ENCODE results near the gene ADAM12. TPM values are rescaled to one million over a fixed set of nuclear protein-coding genes. Genes with fewer than 3 reads are reported as not detected.

ADAM12 gene
- total RNA-seq, 2 donors from 2014 or later, result 15.2 to 36.6 TPM

DNA sequence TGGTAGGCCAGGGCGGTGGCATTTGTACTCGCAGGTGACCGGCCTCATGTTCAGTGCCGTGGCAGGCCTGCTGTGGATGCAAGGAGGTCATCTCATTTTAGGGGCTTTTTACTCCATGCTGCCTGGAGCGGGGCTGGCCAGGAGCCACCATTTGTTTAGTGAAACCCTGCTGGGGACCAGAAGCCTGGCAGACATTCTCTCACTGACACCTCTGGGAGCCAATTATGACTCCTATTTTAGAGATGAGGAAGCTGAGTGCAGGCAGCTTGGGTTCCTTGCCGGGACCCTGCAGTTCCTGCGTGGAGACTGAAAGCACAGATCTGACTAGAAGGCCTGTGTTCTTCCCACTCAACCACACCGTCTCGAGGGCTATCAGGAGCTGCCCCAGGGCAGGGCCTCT lies 305.3 kb downstream of the ADAM12 start:
- ATAC-seq (no peak), DNase-seq (no peak)
- H3K9me3 ChIP-seq (ENCODE audit: control insufficient read depth, low read length, poor library complexity, severe bottlenecking), result no peaks in the 10 kb centered on the region
- H3K27ac Mint-ChIP-seq, result no peak overlapping the region
- H3K4me3 Mint-ChIP-seq, result no peak overlapping the region
- H3K4me1 Mint-ChIP-seq, result no peaks in the 10 kb centered on the region
- H3K27me3 Mint-ChIP-seq, result no peaks in the 10 kb centered on the region
- H3K36me3 Mint-ChIP-seq (ENCODE audit: low read depth), result no peaks in the 10 kb centered on the region

DNA sequence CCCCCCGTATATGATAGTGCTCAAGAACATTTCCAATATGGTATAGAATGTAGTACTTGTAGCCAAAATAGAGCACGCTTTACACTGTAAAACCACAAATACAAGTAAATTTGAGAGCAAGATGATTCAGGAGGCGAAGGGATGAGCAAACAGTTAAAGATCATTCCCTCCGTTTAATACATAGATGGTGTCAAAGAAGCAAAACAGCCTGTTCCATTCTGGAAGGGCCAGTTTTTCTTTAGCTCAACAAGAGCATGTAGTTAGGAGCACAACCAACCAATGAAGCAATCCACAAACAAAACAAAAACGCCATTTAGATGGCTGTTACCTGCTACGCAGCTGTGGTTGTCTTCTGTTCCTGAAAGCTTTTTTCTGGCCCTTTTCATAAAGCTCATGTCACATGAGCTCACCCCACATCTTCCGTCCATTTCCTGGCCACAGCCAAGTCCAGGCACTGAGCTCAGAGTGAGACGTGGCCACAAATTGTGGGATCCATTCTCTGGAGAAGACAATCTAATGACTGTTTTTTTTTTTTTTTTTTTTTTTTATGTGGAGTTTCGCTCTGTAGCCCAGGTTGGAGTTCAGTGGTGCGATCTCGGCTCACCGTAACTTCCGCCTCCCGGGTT lies 306.3 kb downstream of the ADAM12 start:
- no peaks in the 10 kb centered on the region for H3K4me1 Mint-ChIP-seq
- ATAC-seq (no peak), DNase-seq (no peak)
- H3K27me3 Mint-ChIP-seq, result no peaks in the 10 kb centered on the region
- no peak overlapping the region for H3K27ac Mint-ChIP-seq
- H3K9me3 ChIP-seq (ENCODE audit: control insufficient read depth, low read length, poor library complexity, severe bottlenecking), result no peaks in the 10 kb centered on the region
- H3K4me3 Mint-ChIP-seq, result no peak overlapping the region
- no peaks in the 10 kb centered on the region for H3K36me3 Mint-ChIP-seq (ENCODE audit: low read depth)

DNA sequence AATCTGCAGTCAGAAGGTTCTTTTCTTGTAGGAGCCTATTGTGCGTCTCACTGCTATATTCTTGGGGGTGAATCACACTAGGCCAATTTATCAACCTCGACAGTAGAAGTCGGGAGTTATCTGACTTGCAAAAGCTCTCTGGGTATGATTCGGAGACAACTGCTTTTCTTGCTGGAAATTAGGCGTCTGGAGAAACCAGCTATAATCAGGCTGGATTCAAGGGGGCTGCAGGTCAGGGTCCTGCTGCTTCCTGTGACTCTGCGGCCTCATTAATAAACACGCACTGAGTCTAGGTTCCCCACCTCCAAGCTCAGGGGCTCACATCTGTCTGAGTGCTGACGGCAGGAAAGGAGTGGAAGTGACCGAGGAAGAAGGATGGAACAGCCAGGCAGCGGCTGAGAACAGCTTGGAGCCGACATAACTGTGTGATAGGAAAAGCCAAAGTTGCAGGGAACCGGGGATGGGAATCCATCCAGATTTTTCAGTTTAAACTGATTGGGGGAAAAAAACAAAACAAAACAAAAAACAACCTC lies 307.3 kb downstream of the ADAM12 start:
- Mint-ChIP-seq H3K4me3 (no peak overlapping the region), H3K4me1 (no peaks in the 10 kb centered on the region), H3K27ac (no peak overlapping the region), H3K27me3 (no peaks in the 10 kb centered on the region), H3K36me3 (ENCODE audit: low read depth) (no peaks in the 10 kb centered on the region)
- ATAC-seq (no peak), DNase-seq (no peak)
- no peaks in the 10 kb centered on the region for H3K9me3 ChIP-seq (ENCODE audit: control insufficient read depth, low read length, poor library complexity, severe bottlenecking)

DNA sequence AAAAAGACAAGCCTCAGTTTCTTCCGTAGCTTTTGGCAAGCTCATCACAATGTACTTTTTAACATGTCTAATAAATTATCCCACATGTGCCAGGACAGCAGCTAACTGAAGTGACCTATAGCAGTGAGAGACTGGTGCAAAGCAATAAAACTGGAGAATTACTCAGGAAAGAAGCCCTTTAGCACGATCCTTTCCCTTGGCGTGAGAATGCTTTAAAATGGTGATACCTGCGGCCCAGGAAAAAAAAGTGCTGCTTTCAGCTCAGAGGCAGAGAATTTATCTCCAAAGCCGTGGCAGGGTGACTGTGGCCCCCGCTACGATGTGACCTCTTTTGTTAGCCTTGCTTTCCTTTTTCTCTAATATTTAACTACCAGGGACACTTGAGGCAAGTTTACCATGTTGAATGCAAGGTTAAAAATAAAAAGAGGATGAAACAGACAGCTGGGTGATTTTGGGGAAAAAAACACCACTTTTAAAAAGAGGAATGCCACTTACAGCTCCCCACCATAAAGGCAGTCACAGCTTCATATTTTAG lies 307.9 kb downstream of the ADAM12 start:
- no peaks in the 10 kb centered on the region for H3K36me3 Mint-ChIP-seq (ENCODE audit: low read depth)
- H3K27ac Mint-ChIP-seq, result no peak overlapping the region
- H3K9me3 ChIP-seq (ENCODE audit: control insufficient read depth, low read length, poor library complexity, severe bottlenecking), result no peaks in the 10 kb centered on the region
- H3K4me1 Mint-ChIP-seq, result no peaks in the 10 kb centered on the region
- H3K4me3 Mint-ChIP-seq, result no peak overlapping the region
- H3K27me3 Mint-ChIP-seq, result no peaks in the 10 kb centered on the region
- DNase-seq (no peak), ATAC-seq (no peak)

DNA sequence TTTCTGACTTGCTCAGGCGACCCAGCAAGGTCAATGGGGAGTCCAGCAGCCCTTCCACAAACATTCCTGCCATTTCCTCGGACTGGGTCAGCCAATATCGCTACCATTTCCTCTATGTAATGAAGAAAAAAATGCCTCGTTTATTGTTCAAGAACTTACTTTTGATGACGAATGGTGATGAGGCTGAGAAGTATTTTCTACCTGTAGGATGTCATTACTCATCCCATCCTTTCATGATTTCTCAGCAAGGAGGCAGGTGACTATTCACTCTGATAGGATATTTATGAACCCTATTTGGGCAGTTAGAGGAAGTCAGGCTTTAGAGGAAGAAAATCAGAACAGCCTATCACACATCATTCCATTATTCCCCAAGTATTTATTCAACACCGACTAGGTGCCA lies 313.3 kb downstream of the ADAM12 start:
- no peaks in the 10 kb centered on the region for H3K9me3 ChIP-seq (ENCODE audit: control insufficient read depth, low read length, poor library complexity, severe bottlenecking)
- Mint-ChIP-seq H3K36me3 (ENCODE audit: low read depth) (no peaks in the 10 kb centered on the region), H3K27me3 (no peaks in the 10 kb centered on the region), H3K27ac (no peak overlapping the region), H3K4me3 (no peak overlapping the region), H3K4me1 (no peaks in the 10 kb centered on the region)
- ATAC-seq, result no peak
- no peak for DNase-seq

DNA sequence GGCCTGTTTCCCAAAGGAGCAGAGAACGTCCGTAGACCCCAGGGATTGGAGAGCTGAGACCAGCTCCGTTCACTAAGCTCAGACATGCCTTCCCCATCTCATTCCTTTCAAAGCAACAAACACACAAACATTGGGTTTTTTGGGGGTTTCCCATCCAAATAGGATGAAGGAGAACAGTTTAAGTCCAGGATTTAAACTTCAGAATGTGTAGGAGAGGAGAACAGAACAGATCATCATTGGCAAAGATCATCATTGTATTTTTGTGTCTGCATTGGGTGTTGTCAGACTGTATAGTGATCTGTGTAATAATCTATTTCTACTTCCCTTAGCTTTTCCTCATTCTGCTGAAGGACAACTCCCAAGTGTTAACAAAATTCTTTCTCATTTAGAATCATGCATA lies 314.0 kb downstream of the ADAM12 start:
- Mint-ChIP-seq H3K36me3 (ENCODE audit: low read depth) (no peaks in the 10 kb centered on the region), H3K27ac (no peak overlapping the region), H3K4me1 (no peaks in the 10 kb centered on the region), H3K27me3 (no peaks in the 10 kb centered on the region), H3K4me3 (no peak overlapping the region)
- no peak for DNase-seq
- no peaks in the 10 kb centered on the region for H3K9me3 ChIP-seq (ENCODE audit: control insufficient read depth, low read length, poor library complexity, severe bottlenecking)
- ATAC-seq, result no peak

DNA sequence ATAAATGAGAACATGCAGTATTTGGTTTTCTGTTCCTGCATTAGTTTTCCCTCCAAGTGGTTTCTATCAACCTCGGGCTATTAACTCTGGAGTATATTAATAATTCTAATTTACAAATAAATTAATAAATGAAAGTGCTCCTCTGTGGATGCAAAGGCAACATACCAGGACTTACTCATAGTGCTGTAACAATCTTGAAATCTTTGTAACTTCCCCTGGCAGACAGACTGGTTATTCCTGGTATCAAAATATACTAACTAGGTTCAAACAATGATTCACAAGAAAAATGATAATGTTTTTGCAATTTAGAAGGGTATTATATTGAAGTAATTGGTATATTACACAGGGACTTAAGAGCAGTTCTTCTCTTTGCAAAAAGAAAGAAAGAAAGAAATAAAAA lies 314.7 kb downstream of the ADAM12 start:
- Mint-ChIP-seq H3K4me3 (no peak overlapping the region), H3K36me3 (ENCODE audit: low read depth) (no peaks in the 10 kb centered on the region), H3K27me3 (no peaks in the 10 kb centered on the region), H3K4me1 (no peaks in the 10 kb centered on the region), H3K27ac (no peak overlapping the region)
- no peak for DNase-seq
- no peaks in the 10 kb centered on the region for H3K9me3 ChIP-seq (ENCODE audit: control insufficient read depth, low read length, poor library complexity, severe bottlenecking)
- ATAC-seq, result no peak

DNA sequence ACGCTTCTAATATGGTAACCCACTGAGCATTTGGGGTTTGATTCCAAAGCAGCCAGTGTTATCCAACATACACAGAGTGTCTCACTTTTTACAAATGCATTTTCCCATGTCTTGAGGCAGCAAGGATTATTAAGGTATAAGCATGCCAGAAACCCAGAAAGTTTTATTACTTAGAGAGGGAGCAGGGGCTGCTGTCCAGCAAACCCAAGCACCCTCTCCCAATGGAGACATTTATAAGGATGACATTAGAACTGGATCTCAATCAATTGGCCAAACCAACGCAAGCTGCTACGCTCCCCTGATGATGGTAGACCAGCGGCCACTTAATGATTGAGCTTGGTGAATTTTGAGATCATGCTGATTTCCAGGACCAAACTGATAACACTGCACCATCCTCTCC lies 315.7 kb downstream of the ADAM12 start:
- no peak for ATAC-seq
- no peaks in the 10 kb centered on the region for H3K4me1 Mint-ChIP-seq
- H3K27ac Mint-ChIP-seq, result no peak overlapping the region
- no peaks in the 10 kb centered on the region for H3K9me3 ChIP-seq (ENCODE audit: control insufficient read depth, low read length, poor library complexity, severe bottlenecking)
- H3K4me3 Mint-ChIP-seq, result no peak overlapping the region
- H3K27me3 Mint-ChIP-seq, result no peaks in the 10 kb centered on the region
- no peak for DNase-seq
- no peaks in the 10 kb centered on the region for H3K36me3 Mint-ChIP-seq (ENCODE audit: low read depth)

DNA sequence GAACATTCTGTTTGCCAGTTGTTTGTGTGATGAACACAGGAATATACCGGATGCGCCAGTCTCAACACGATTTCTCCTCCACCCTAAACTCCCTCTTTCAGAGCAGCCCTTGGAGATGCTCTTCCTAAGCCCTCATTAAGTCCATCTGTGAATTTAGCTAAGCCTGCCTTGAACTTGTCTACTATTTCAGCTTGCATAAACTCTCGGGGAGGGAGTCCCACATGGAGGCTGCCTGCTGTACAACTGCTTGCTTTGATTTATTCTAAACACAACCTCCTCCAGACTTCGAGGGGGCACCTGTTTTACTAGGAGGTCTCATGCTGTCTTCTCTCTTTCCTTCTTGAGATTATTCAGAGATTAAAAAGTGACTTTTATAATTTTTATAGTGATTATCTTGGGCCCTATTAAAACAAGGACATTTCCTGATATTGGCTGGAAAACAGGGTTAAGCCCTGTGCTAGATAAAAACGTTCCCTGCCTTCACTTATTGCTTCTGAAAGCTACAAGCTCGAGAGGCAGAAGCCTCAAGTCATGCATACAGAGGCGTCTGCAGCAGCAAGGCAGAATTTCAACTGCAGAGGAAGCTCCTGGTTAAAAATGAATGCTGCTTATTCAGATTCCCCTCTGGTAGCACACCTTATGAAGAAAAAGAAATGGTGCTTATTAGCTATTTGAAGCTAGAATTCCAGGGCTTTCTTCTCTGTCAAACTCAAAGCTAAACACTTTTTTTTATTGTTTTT lies 317.6 kb downstream of the ADAM12 start:
- ATAC-seq (no peak), DNase-seq (no peak)
- Mint-ChIP-seq H3K27ac (no peak overlapping the region), H3K27me3 (no peaks in the 10 kb centered on the region), H3K4me1 (no peaks in the 10 kb centered on the region), H3K4me3 (no peak overlapping the region), H3K36me3 (ENCODE audit: low read depth) (no peaks in the 10 kb centered on the region)
- no peaks in the 10 kb centered on the region for H3K9me3 ChIP-seq (ENCODE audit: control insufficient read depth, low read length, poor library complexity, severe bottlenecking)

DNA sequence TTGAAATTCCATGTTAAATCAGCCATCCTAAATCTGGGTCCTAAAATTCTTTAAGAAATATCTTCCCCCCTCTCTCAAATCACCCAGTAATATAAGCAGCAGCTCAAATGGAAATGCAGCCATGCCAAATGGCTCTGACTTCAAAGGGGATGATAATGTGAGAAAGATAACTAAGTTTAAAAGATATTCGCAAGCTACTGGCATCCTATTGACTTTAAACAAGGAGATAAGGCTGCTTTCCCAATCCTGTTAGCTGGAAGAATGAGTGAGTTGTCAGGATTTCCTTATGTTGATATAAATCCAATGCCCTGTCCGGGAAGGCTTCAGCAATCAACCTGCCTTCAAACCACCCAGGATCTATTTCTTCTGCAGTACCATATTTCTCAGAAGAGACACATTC lies 320.0 kb downstream of the ADAM12 start:
- H3K27ac Mint-ChIP-seq, result no peak overlapping the region
- H3K27me3 Mint-ChIP-seq, result no peaks in the 10 kb centered on the region
- H3K4me3 Mint-ChIP-seq, result no peak overlapping the region
- DNase-seq, result no peak
- no peaks in the 10 kb centered on the region for H3K9me3 ChIP-seq (ENCODE audit: control insufficient read depth, low read length, poor library complexity, severe bottlenecking)
- no peaks in the 10 kb centered on the region for H3K36me3 Mint-ChIP-seq (ENCODE audit: low read depth)
- H3K4me1 Mint-ChIP-seq, result no peaks in the 10 kb centered on the region
- ATAC-seq, result no peak

DNA sequence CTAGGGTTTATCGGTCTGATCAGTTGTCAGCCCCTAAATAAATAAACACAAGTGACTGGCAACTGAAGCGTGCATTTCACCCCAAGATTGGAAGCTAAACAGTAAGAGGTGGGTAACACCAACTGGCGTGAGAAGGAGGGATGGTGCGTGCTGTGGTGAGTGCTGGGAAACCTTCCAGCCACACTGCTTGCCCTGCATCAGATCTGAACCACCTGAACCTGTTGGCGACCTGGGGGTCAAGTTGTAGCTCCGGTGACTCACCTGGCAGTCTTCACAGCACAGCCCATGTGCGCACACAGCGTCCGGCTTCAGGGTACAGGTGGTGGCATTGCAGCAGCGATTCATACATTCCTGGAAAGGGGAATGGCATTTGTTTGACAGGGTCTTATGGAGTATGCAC lies 321.8 kb downstream of the ADAM12 start:
- H3K4me3 Mint-ChIP-seq, result no peak overlapping the region
- H3K27ac Mint-ChIP-seq, result no peak overlapping the region
- DNase-seq (no peak), ATAC-seq (no peak)
- no peaks in the 10 kb centered on the region for H3K36me3 Mint-ChIP-seq (ENCODE audit: low read depth)
- H3K4me1 Mint-ChIP-seq, result no peaks in the 10 kb centered on the region
- no peaks in the 10 kb centered on the region for H3K27me3 Mint-ChIP-seq
- no peaks in the 10 kb centered on the region for H3K9me3 ChIP-seq (ENCODE audit: control insufficient read depth, low read length, poor library complexity, severe bottlenecking)

DNA sequence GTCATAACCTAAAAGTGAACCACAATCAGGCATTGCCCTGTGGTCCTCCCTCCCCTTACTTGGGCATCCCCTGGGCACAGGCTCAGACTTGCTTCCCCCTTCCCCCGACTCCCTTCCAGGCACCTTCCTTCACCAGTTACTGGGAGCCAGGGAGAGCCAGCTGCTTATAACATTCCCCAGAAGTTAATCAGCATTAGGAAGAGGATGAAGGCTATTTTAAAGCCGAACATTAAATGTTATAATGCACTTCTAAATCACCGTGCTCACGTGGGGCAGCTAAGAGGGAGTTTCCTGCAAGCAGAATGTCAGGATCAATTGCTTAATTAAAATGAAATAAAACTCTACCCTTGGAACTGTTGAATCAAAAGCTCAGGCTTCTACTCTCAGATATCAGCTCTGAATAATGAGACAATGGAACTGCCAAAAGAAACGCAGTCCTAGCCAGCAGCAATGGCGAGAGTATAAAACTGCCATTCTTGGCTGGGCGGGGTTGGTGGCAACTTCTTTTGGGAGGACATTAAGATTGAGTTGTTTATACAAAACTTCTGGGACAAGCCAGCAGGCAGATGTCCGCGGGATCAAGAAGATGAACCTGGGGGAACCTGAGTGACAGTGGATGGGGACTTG lies 322.4 kb downstream of the ADAM12 start:
- H3K9me3 ChIP-seq (ENCODE audit: control insufficient read depth, low read length, poor library complexity, severe bottlenecking), result no peaks in the 10 kb centered on the region
- no peaks in the 10 kb centered on the region for H3K27me3 Mint-ChIP-seq
- no peaks in the 10 kb centered on the region for H3K4me1 Mint-ChIP-seq
- no peak overlapping the region for H3K27ac Mint-ChIP-seq
- no peaks in the 10 kb centered on the region for H3K36me3 Mint-ChIP-seq (ENCODE audit: low read depth)
- ATAC-seq (no peak), DNase-seq (no peak)
- H3K4me3 Mint-ChIP-seq, result no peak overlapping the region

DNA sequence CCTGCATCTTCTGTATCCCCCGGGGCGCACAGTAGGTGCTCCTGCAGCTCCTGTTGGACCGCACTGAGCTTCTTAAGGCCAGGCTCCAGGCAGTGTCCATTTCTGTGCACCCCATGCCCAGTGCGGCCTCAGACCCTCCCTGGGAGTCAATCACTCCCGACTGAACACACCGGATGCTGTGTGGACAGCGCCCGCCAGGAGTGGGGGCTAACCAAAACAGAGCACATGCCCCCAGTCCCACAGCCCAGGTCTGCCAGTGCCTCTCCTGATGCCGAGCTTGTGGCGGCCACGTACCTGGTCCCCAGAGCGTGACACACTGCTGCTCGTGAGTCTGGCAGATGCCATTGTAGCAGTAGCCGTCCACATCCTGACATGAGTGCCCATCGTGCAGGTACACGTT lies 323.8 kb downstream of the ADAM12 start:
- H3K4me3 Mint-ChIP-seq, result no peak overlapping the region
- DNase-seq, result no peak
- H3K27me3 Mint-ChIP-seq, result peaks cover 5% of the 10 kb centered on the region
- H3K27ac Mint-ChIP-seq, result no peak overlapping the region
- no peaks in the 10 kb centered on the region for H3K9me3 ChIP-seq (ENCODE audit: control insufficient read depth, low read length, poor library complexity, severe bottlenecking)
- no peaks in the 10 kb centered on the region for H3K36me3 Mint-ChIP-seq (ENCODE audit: low read depth)
- no peak for ATAC-seq
- H3K4me1 Mint-ChIP-seq, result no peaks in the 10 kb centered on the region
